DLD1 (cell line): ENCODE results near the gene EIF2A.

ENCODE experiments used
- in situ Hi-C: cut with HindIII; loops from 2 replicates; pipeline ENCODE4 v1.10.0; 2017; ENCODE audit warnings: low sequenced_read_pairs

EIF2A gene

DNA sequence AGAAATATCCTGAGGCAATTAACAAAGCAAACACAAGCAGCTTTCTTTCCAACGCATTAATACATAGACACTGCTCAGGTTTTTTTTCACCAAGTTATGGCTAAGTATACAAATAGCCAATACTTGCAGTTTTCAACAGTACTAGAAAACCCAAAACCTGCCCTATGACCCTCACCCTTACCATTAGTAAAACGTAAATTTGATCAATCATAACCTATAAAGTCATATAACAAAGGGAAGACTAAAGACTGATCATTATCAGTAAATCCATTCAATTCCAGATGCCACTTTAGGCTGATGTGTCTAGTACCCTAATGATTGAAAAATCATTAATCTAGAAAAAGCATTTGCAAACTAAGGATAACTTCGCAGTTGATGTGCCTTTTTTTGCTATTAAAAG lies 3.5 kb upstream of the EIF2A start:
- in situ Hi-C loops, result no loop called here

DNA sequence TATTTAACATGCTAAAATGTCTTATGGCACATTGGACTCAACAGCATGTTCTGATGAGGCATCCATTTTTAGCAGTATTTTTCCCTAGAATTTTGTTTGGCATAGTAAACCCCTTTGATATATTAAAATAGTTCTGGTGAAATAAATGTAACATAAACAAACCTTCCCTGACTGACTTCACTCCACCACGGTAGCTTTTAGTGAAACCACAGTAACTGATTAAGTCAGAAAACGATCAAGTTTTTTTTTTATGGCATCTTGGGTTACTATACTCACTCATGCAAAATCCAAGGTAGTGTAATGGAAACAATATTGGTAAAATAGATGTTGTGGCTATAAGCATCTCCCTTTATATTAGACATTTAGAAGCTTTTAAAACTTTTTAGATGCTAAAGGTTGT lies 3.1 kb upstream of the EIF2A start:
- in situ Hi-C loops, result no loop called here

DNA sequence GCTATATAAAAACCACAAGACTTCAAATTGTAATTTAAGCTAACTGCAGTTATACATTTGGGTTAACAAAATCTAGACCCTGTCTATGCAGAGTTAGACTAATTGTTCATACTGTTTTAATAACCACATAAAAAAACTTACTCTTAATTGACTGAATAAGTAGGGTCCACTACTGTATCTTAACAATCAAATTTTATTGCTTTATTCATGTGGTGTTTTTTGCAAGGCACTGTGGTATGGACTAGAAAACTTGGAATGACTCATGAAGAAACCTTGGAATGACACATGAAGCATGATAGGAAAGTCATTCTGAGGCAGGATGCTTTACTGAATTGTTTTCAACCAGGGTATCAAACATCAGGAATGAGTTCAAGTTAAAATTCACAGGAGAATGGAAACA lies 2.5 kb upstream of the EIF2A start:
- in situ Hi-C loops, result no loop called here

DNA sequence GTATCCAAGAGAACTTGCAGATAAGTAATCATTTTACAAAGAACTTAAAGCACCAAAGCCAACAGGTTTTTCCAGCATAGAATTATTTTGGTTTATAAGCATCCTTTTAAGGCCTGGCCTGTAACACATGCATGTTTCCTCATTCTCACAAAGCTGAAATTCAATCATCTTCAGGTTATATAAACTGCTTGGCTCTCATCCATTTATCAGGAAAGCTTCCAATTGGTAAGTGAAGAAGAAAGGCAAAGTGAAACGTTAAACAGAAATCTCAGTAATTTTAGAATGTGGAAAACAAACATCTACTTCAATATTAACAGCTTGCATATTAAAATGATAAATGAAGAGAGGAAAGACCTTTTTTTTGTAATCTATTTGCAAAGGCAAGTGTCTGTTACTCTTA lies 1.9 kb upstream of the EIF2A start:
- in situ Hi-C loops, result no loop called here

DNA sequence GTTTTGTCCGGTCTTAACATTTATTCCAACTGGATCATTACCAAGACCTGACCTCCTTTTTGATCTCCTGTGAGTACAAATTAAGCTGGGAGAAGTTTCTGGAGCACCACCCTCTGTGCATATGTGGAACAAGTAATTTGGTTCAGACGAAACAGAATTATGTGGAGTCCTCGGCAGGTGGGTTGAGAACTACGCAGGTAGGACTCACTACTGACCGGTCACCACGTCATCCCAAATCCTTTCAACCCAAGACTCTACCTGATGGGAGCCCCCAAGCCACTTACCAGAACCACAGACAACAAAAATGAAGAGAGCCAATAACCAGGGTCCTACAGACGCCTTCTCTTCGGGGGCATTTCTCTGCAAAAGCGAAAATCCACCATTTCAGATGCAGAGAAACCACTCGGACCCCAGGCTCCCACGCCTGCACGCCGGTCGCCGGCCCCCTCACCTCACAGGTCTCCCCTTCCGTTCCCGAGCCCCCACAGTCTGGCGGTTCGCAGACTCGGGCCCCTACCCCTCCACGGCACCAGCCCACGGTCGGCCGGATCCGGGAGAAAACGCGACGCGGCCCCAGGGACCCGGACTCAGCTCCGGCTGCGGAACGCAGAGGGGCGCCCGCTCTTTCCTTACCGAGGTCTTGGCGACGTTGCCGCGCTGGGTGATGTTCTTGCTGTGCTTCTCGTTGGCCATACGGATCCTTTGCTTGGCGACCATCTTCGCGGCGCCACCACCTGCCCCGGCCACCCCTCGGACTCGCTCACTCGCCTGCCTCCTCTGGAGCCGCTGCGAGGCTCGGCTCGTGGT lies 965 bp upstream of the EIF2A start:
- in situ Hi-C loops, result no loop called here

DNA sequence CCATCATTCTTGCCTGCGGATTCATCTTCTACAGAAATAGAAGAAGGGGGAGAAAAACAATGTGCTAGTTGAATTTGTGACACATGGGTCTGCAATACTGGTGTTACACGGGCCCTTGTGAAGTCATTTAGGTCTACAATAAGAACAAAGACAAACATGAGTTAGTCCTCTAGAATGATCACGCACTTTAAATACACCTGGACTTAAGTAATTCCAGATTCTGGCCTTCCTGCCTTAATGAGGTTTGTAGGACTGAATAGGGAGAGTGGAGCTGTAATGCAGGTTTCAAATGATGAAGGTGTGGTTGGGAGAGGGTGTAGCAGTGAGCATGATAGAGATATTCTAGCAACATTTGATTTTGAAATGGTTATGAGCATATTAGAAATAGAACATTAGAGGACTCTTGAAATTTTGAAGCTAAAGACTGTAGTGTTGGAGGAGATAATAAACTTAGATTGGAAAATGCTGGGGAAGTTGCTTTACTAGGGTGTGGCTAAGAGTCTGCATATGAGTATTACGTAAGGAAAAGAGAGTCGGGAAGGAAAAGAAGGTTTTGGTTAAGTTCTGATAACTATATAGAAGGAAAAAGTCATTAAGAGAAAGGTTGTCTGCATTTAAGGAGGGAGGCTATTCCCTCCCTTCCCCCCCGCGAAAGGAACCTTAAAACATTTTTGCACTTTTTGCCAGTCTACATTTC lies 606 bp downstream of the EIF2A start:
- in situ Hi-C loops, result no loop called here

DNA sequence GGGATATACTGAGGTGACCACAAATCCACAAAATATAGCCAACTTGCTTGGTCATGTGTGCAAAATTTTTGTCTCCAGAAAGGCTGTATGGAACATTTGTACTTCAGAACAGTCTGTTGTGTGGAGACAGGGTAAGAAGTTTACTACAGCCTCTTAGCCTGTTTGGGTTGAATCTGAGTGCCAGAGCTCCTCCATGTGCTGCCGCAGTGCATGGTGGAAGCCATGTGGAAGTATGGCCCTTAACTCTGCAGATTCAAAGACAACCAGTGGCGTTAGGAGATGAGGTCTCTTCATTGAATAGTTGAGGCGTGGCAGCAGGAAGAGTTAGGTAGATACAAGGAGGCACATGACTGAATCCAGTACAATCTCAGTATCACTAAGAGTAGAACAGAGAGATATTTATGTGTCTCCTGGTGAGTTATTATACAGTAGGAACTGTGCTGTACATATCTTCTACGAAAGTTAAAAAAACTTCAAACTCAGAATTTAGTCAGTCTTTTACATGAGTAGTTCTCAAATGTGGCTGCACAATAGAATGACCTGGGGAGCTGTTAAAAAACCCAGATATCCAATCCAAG lies 9.4 kb downstream of the EIF2A start:
- in situ Hi-C loops, result no loop called here

DNA sequence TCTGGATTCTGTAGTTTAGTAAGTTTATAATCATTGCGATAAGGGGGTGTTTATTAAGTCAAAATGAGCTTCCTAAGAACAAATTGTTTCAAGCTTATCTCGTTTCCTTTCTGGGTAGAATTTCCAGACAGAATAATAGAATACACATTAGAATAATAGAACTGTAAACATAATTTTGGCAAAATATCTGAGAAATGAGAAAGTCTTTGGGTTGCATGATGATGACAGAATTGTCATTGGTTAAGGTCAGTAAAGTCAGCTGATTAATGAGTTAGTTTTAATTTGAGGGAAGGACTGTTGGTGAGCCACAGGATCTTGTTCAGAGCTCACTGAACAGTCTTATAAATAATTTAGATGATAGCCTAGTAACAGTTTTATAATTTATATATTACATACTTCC lies 10.2 kb downstream of the EIF2A start:
- in situ Hi-C loops, result no loop called here

DNA sequence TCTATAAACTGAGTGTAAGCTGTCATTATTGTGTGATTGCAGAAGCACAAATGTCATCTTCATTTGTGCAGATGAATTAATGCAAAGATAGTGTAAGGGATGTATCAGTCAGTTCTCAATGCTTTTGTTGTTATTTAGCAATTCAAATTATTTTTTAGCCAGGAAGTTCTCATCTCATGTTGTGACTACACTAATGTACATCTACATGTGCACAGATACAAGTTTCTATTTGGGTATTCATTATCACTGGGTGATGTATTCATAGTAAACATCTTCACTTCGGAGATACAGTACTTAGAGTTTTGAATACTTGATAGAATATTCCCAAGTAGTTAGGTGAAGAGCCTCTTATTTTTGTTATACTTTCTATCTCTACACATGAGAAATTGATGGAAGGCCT lies 11.1 kb downstream of the EIF2A start:
- in situ Hi-C loops, result no loop called here

DNA sequence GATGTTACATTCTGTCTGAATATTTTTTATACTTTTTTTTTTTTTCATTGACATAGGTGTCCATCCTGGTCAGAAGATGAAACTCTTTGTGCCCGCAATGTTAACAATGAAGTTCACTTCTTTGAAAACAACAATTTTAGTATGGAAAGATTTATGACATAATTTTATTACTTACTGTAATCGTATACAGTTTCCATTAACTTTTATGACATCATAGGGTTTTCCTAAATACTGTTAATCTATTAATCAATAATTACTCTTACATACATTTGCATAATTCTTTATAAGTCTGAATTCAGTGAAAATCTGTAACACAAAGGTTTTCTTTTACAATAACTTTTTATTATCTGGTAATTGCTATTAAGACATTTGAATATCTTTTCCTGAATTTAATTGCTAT lies 17.7 kb downstream of the EIF2A start:
- in situ Hi-C loops, result no loop called here

DNA sequence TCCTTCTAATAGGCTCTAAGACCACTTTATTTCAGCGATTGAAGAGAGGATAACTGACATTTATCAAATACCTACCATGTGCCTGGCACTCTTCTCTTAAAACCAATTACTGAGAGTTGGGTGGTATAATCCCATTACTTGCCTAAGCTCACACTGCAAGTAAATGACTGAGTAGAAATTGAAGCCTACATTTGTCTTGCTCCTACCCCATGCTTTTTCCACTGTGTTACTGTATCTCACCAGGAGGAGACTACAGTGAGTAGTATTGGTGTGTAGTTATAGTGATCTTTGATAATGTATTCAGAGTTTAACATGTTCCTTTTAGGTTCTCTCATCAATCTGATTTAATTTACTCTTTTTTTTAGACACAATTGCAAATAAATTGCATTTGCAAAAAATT lies 20.7 kb downstream of the EIF2A start:
- in situ Hi-C loops, result no loop called here

DNA sequence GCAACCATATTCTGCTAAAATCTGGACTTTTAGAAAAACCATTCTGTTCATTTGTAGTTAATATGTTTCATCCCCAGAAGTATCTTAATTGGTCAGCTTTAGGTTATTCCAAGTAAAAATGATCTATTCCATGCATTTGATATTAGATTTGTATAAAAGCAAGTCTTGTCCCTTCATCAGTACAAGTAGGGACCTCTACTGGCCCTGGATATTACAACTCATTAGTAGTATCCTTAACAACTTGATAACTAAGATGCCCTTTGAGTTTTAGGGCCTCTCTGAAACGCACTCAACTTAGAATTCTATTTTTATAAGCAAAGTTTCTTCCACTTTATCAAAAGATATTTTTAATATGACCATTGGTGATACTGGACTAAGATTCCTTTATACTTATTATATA lies 31.3 kb downstream of the EIF2A start:
- in situ Hi-C loops, result no loop called here

DNA sequence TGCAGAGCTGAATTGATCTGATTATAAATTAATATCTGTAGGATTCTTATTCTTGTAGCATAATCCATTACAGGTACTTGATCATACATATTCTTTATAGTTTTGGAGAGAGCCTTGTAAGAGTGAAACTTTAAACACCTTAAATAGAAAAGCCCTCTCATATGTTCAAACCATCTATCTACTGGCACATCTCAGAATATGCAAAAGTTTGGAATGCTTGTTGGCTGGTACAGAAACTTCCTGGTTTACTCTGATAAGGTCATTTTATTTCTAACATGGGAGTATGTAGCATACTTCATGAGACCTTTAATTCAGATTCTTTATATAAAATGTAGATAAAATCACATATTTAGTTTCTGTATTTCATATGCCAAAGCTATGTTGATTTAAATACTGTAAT lies 34.6 kb downstream of the EIF2A start:
- in situ Hi-C loops, result no loop called here

DNA sequence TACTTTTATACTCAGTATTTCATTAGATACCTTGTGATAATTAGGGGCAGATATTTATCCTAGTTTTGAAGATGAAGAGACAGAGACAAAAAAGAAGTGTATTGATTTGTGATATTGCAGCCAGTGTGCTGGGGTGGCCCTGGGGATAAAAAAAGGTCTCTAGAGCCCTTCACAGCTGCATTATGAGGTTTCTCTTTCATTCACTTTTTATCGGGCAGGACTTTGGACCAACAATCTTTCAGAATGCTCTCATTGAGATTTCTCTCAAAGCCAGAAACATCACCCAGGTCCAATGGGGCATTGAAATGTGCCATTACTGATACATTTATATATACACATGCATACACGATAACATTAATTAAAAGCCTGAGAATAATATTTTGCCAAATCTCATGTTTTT lies 36.0 kb downstream of the EIF2A start:
- in situ Hi-C loops, result no loop called here

DNA sequence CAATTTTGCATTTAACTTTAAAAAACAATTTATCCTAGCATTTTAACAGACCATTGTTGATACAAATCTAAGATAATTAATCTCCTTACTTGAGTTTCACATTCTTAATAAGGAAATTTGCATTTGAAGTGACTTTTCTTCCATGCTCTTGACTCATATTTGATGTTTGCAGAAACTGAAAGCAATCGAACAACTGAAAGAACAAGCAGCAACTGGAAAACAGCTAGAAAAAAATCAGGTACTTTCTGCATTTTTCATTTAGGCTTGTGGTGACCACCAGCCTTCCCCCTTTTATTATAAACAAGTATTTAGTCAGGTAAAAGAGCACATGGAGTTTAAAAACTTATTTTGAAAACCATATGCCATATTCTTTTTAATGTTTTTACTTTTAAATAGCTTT lies 36.4 kb downstream of the EIF2A start:
- in situ Hi-C loops, result no loop called here

DNA sequence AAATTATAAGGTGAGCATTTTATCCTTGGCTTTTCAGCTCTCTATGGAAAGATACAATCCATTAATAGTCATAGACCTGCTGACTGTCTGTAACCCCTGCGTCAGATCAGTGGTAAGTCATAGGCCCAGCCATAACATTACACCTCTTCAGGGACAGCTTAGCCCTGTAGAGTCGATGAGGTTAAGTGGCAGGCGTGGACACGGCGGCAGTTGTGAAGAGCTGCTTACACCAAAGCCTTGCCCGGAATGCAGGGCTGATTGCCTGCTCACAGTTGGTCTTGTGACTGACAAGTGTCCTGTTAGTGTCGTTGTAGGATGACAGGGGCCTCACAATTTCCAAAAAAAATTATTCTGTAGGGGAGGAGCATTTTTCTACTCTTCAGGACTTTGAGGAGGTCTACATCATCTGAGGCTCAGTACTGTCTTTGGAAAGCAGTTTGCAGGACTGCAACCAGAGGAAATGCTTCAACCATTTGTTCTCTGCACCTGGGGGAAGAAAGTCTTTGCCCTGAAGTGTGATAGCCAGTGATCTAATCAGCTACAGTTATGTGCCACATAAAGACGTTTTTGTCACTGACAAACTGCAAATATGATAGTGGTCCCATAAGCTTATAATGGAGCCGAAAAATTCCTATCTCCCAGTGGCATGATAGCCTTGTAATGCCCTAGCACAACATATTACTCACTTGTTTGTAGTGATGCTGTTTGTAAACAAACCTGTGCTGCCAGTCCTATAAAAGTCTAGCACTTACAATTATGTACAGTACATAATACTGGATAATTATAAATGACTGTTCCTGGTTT lies 41.6 kb downstream of the EIF2A start:
- in situ Hi-C loops, result no loop called here

DNA sequence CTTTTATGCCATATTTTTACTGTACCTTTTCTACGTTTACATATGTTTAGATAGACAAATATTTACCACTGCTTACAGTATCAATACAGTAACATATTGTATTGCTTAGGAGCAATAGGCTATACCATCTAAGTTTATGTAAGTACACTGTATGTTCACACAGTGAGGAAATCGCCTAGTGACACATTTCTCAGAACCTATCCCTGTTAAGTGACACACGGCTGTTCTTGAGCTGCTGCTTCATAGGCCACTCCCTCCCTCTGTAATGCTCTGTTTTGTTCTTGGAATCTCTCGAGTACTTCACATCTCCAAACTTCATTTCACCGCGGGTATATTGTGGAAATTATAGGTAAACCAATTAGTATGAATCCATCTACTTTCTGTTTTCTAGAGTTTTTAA lies 43.2 kb downstream of the EIF2A start:
- in situ Hi-C loops, result no loop called here

DNA sequence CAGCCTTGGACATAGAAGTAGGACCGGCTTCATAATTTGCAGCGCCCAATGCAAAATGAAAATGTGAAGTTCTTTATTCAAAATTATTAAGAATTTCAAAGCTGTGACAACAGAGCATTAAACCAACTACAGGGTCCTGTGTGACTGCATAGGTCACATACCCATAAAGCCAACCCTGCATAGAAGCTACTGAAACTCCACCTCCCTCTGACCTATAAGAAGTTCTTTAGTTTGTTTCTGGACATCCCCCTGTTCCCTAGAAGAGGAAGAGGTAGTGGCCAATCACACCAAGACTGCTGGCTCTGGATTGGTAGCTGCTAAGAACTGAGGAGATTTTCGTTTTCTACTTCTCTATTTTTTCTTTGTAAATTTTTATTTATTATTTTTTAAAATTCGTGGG lies 47.6 kb downstream of the EIF2A start:
- in situ Hi-C loops, result no loop called here

DNA sequence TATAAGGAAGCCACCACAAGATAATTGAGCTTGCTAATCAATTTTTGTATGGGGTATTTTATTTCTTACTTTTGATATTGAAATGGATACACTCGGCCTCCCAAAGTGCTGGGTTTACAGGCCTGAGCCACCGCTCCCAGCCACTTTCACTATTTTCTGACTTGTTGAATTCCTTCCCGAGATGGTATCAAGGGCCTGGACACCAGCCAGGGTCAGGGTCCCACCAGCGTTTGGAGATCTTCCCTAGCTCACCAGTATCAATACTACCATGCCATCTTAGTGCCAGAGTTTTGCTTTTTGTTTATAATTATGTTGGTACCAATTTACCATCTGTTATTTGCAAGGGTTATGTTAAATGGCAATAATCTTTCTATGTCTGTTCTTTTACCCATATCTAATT lies 51.1 kb downstream of the EIF2A start:
- in situ Hi-C loops, result no loop called here

DNA sequence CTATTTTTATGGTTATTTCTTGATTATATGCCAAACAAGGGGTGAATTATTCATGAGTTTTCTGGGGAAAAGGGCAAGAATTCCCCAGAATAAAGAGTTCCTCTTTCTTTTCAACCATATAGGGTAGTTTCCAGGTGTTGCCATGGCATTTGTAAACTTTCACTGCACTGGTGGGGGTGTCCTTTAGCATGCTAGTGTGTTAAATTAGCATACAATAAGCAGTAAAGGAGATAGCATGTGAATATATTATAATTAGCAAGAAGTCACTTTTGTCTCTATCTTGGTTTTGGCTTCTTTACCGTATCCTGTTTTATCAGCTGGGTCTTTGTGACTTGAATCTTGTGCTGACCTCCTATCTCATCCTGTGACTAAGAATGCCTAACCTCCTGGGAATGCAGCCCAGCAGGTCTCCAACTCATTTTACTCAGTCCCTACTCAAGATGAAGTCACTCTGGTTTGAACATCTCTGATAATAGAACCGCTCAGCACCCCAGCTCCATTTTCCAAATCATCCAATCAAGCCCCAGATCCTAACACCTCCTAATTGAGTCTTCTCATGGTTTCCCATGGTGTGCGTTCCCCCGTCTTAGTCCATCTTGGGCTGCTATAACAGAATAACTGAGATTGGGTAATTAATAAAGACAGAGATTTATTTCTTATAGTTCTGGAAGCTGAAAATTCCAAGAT lies 53.2 kb downstream of the EIF2A start:
- in situ Hi-C loops, result no loop called here
